Hematopoietic multipotent progenitor cell treated with erythropoietin and hydrocortisone succinate and interleukin-3 and kit ligand, for 8 days (in vitro differentiated cells): ENCODE results near the gene RNU11.
"Not testable (repeated sequence)": the region's sequence is repeated elsewhere in the genome, so short reads cannot be mapped to it uniquely, and the experiment has no call there.

ENCODE experiments used
- DNase-seq: peaks from one replicate; pipeline ENCODE4 v3.0.0-alpha.2; 2015

The RNU11 gene

GRCh38 chr1:28648474-28649198 is at the start of gene RNU11:
Gene RNU11, plus strand, starts transcription at chr1:28648600.
- DNase-seq, result peak; percentile 98

DNA sequence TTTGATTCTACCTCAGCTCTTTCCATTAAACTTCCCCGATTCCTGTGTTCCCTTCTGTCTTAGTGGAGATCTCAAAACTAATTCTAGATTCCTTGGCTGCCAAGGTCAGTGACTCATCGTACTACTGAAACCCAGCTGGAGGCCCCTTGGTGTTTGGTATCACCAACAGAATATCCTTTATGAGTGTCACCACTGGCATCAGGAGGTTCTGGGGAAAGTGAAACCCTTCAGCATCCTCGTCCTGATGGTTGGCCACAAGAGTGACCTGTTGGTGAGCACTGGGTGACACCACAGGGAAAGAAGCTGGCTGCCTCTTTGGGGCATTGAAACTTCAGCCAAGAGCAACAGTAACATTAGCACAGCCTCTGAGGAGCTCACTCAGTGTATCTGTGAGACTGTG is 46.7 kb upstream of the RNU11 start:
- DNase-seq, result no peak

DNA sequence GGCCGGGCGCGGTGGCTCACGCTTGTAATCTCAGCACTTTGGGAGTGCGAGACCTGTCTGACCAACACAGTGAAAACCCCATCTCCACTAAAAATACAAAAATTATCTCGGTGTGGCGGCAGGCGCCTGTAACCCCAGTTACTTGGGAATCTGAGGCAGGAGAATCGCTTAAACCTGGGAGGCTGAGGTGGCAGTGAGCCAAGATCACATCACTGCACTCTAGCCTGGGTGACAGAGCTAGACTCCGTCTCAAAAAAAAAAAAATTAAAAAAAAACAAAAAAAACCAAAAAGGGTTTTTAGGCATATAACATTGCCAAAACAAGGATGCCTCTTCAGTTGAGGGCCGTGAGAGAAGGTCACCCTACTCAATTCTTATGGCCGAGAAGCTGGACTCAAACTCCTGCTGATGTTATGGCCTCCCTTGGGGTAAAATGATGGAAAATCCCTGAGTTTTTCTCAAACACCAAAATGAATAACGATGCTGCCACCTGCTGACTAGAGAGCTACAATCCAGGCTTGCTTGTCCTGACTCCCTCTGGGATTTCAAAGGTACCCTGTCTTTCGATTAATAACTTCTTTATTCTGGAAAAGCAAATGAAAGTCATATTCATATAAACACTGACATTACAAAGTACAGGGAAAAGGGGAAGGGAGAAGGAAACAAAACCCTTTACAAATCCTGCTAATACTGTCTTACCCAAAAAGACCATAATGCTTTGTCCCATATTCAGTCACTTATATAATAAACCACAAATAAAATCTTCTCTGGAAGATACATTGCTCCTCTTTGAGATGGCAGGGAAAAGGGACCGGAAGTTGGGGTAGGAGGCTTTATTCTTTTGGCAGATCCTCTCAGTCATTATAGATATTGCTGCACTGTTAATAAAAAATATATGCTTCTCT is 45.6 kb upstream of the RNU11 start:
- peak; percentile 81 for DNase-seq

GRCh38 chr1:28604411-28604810 is 44.0 kb upstream of the RNU11 start:
- DNase-seq, result no peak

DNA sequence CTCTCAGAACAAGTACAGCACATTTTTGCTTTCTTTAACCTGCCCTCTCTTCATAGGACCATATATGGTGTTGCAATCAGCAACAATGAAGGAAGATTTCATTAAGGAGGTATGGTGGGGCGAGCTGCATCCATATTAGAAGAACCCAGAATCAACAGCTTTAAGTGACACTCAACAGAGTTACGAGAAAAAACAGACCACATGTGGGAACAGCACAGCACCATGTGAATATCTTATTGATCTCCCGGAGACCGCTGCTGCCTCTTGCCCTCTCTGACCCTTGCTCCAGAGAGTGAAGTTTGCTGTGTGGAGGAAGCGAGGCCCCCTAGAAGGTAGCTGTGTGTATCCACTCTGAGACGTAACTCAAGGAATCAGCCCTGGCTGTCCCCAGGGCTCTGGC is 43.4 kb upstream of the RNU11 start:
- DNase-seq, result no peak

DNA sequence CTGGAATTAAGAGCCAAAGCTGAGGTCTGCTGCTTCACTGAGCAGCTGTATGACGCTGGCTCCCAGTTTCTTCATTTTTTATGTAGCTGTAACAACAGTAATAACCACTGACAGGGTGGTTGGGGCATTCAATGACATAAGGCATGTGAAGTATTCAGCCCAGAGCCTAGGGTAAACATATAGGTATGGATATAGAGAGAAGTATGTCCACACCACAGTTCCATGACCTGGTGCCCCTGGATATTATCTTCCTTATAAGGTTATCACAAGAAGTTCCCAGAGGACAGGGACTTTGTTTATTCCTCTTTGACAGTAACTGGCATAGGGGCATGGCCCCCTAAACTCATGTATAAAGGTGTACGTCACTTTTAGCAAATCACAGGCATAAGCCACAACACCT is 41.6 kb upstream of the RNU11 start:
- DNase-seq, result no peak

- DNase-seq, result no peak
Observed at GRCh38 chr1:28613175-28613574, 35.2 kb upstream of the RNU11 start.

DNA sequence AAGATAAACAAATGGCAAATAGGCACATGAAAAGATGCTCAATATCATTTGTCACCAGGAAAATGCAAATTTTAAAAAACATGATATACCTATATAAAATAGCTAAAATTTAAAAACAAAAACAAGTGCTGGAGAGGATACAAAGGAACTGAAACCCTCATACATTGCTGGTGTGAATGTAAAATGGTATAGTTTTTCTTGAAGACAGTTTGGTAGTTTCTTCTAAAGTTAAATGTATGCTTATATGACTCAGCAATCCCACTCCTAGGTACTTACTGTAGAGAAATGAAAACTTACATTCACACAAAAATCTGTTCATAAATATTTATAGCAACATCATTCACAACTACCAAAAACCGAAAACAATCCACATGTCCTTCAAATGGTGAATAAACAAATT is 16.7 kb upstream of the RNU11 start:
- no peak for DNase-seq

DNA sequence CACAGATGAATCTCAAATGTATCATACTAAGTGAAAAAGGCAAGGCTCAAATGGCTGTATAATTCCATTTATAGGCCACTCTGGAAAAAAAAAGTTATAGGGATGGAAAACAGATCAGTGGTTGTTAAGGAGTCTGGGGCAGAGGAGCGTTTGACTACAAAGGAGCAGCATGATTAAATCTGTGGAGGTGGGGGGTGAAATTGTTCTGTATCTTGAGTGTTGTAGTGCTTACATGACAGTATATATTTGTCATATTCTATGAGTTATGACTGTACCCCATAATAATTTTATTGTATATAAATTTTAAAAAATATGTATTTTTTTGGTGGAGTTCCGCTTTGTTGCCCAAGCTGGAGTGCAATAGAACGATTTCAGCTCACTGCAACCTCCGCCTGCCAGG is 15.8 kb upstream of the RNU11 start:
- DNase-seq, result no peak

DNA sequence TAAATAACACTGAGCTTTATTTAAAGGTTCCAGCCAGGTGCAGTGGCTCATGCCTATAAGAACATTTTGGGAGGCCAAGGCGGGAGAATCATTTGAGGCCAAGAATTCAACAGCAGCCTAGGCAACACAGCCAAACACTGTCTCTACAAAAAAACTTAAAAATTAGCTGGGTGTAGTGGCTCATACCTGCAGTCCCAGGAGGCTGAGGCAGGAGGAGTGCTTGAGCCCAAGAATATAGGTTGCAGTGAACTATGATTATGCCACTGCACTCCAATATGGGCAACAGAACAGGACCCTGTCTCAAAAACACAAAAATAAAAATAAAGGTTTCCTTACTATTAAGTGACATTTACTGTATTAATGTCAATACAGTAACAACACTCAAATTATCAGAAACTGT is 7.6 kb upstream of the RNU11 start:
- peak; percentile 61 for DNase-seq

DNA sequence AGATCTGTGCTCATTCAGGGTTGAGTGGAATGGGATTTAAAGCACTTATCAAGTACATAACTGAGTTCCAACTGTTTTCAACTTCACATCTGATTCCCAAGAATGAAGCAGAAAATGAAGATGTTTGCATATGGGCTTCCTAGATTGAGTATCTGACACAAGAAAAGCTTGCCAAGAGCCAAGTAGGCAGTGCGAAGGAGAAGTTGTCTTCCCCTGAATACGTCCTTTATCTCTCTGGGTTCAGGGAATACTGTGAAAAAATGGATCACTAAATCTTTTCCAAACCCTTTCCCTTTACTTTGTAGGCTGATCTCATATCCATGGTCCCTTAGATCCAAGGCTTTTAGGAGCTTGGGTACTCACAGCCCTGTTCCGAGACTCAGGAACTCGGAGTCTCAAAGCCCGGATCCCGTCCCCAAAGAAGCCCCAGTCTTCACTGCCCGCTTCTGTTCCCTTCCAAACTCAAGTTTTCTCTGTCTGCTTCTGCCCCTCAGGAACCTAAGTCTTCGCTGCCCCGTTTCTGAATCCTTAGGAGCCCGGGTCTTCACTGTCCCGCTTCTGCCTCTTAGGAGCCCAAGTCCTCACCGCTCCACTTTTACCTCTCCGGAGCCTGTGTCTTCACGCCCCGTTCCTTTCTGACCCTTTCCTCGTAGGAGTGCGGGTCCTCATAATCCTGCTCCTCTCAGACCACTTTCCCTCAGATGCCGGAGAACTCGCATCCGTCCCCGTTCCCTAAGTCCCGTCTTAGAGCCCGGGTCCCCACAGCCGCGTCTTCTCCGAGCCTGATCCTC is 6.1 kb upstream of the RNU11 start:
- no peak for DNase-seq

GRCh38 chr1:28642847-28643635 is 5.4 kb upstream of the RNU11 start, which contains the start of gene TAF12:
Gene TAF12, minus strand, starts transcription at chr1:28643067. Its CDS starts 20,986 bp downstream, at chr1:28622081.
- peak; percentile 96 for DNase-seq

DNA sequence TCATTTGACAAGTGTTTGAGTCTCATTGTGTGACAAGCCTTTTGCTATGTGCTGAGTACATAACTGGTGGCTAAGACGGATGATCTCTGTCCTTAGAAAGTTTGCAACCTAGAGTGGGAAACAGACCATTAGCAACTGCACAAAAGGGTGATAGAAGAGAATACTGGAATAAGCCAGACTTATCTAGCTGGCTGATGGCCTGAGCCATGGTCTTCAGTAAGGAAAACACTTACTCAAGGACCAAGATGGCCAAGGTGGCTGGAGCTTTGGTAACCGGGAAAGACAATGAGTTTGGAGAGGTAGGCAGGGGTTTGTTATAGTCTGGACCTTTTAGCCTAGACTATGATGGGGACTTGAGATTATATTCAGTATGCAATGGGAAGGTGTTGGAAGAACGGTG is 3.9 kb upstream of the RNU11 start:
- peak; percentile 9 for DNase-seq

DNA sequence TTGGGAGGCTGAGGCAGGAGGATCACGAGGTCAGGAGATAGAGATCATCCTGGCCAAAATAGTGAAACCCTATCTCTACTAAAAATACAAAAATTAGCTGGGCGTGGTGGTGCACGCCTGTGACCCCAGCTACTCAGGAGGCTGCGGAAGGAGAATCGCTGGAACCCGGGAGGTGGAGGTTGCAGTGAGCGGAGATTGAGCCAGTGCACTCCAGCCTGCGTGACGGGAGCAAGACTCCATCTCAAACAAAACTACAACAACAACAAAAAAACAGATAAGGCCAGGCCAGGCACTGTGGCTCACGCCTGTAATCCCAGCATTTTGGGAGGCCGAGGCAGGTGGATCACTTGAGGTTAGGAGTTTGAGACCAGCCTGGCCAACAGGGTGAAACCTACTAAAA is 3.0 kb upstream of the RNU11 start:
- not testable (repeated sequence) for DNase-seq

DNA sequence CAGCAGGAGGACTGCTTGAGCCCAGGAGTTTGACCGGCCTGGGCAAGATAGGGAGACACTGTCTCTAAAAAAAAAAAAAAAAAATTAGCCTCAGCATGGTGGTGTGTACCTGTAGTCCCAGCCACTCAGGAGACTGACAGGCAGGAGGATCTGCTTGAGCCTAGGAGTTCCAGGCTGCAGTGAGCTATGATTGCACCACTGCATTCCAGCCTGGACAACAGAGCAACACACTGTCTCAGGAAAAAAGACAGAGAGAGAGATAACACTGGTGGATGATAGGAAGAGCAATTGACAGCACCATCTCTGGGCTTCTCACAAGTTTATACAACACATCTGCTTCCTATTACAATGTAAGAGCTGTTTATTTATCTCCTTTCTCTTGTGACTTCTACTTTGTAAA is 2.4 kb upstream of the RNU11 start:
- DNase-seq, result no peak

- DNase-seq, result peak; percentile 96
Observed at GRCh38 chr1:28648008-28648473, 359 bp upstream of the RNU11 start.

DNA sequence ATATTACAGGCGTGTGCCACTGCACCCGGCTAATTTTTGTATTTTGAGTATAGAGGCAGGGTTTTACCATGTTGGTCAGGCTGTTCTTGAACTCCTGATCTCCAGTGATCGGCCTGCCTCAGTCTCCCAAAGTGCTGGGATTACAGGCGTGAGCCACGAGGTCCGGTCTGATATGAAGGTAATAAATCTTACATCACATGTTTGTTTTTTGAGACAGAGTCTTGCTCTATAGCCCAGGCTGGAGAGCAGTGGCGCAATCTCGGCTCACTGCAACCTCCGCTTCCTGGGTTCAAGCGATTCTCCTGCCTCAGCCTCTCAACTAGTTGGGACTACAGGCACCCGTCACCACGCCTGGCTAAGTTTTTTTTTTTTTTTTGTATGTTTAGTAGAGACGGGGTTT is 4.7 kb downstream of the RNU11 start:
- not testable (repeated sequence) for DNase-seq

DNA sequence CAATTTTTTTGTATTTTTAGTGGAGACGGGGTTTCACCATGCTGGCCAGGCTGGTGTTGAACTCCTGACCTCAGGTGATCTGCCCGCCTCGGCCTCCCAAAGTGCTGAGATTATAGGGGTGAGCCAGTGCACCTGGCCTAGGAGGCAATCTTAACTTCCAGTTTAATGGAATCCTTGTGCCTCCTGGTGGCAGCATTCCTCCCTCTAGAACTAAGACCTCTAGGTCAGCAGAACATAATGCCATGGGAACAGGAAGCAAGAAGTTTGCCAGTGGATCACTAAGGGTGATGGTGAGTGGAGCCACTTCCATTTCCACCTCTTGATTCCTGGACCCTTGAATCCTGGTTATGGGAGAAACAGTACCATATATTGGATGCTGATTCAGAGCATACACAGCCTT is 5.5 kb downstream of the RNU11 start:
- peak; percentile 22 for DNase-seq

- DNase-seq, result not testable (repeated sequence)
Observed at GRCh38 chr1:28655448-28656311, 7.3 kb downstream of the RNU11 start.

DNA sequence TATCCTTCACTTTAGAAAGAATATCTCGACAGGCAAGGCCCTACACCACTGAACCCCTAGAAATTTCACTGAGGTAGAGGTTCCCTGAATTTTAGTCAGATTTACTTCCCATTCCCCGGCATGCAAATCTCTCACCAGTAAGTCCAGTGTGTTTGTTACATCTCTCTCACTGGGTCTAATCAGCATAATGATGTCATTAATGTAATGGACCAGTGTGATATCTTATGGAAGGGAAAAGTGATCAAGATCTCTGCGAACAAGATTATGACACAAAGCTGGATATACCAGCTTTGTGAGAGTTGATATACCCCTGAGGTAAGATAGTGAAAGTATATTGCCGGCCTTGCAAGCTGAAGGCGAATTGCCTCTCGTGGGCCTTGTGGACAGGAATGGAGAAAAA is 7.9 kb downstream of the RNU11 start:
- no peak for DNase-seq

GRCh38 chr1:28663871-28664470 is 15.6 kb downstream of the RNU11 start:
- no peak for DNase-seq
